GM11168 (cell line): ENCODE measurements around the gene CAMTA1.

Experiments used
- in situ Hi-C: fragments of 300-500 bp; cut with MboI; formaldehyde crosslinking; loops from one replicate; pipeline ENCODE4 v1.12.0; 2022; ENCODE audit warnings: low sequenced_read_pairs; ENCODE audit not compliant: unreplicated experiment

CAMTA1 gene

DNA sequence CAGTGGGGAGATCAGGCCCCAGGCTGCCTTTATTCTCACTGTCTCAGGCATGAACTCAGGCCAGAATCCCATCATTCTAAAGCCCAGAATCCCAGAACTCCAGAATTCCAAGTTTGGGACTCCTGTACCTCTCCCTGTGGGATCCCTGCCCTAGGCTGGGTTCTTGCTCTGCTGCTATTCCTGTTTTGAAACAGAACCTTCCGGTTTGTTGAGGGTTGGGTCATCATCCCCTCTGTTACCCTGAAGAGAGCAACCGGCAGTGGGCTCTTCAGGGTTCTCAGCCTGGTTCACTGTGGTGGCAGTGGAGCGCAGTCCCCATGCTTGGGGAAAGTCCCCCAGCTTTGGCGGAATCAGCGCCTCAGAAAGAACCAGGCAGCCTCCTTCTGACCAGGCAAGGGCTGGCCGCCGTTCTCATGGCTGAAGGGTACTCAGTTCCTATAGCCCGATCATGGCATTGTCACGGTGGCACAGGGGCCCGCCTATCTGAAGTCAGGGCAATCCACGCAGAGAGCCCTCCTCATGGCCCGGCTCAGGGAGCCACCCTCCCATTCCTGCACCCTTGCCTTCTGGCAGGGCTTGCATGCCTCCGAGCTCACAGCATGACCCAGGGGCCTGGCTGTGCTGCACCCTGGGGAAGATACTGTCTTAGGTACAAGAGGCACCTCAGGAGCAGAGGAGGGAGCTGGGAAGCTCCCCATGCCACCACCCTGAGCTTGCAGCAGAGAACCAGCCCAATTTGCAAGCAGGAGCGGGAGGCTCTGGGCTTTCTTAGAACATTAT lies 650.2 kb downstream of the CAMTA1 start:
- in situ Hi-C loops, result no loop called here

DNA sequence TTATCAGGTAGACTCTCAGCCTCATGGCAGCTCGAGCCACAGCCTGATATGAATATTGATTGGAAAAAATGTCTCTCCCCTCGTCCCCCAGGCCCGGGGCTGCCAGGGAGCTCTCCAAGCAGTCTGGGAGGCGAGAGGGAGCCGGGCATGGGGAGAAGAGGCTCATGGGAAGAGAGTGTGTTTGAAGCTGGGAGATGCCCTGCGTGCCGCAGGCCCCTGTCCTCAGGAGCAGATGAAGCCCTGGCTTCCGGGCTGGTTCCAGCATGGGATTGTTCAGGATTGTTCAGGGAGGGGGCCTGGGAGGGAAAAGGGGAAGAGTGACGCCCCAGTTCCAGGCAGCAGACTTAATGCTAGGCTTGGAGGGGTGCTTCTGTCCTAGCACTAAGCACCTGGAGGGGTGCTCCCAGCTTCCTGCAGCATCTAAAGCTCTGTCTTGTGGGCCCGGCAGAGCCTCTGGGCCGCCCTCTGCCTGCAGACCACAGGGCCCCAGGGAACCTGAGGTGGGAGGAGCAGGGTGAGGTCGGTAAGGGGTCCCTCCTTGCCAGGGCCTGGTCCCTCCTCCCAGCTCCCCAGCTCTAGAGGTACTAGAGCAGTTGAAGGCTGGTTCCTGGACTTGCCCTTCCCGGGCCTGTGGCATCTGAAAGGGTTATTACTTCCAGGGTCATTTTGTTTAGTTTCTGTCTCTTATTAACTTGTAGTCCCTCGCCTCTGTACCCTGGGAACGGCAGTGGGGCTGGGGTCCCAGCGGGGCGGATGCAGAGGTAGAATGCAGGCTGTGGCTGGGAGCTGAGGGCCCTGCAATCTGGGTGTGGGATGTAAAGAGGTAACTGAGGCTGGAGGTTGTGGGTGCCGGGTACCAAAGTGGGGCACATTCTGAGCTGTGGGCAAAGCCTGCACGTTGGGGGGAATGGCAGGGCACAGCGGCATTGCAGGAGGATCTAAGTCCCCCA lies 651.1 kb downstream of the CAMTA1 start:
- in situ Hi-C loops, result no loop called here

GRCh38 chr1:7437036-7437435 lies 651.8 kb downstream of the CAMTA1 start:
- in situ Hi-C loops, result no loop called here

DNA sequence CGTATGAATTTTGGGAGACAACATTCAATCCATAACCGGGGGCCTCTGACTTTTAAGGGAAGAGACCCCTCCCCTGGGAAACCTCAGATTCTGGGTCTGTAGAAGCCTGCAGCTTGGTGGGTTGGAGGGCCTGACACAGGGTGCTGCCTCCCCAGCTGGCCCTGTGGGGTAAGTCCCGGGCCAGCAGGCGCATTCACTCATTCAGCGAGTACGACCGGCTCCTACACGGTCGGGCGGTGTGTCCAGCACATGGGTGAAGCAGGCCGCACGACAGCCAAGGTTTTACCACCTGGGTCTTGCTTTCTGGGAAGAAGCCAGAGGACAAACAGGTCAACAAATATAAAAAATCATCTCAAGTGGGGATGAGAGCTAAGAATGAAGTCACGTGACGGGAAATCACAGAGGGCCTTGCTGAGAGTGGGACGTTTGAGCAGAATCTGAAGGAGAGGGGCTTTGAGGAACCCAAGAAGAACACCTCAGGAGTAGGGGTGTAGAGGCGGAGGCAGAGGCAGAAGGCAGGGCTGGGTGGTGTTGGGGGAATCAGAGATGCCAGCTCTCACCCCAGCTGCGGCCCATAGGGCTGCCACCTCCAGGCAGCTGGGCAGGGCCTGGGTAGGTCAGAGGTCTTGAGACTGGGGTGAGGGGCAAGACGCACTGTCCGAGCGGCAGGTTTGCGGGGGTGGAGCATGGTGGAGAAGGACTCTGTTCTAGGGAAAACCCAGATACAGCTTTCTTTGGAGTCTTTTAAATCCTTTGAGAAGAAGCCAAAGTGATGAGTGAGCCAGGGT lies 652.5 kb downstream of the CAMTA1 start:
- in situ Hi-C loops, result no loop called here

DNA sequence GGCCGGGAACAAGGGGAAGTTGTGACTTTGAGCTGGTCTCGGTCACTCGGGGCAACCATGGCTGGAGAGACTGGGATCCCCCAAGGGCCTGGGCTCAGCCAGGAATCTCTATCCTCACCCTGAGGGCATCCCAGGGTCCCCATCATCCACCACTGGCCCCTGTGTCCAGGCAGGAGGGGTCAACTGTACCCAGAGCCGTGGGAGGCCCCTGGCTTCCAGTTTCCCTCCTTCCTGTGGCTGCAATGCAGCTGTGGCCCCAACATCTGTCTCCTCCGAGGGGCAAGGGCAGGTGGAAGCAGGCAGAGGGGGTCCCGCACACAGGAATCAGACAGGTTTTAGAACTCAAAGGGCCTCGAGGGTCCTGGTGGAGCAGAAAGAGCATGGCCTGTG lies 653.1 kb downstream of the CAMTA1 start:
- in situ Hi-C loops, result no loop called here

DNA sequence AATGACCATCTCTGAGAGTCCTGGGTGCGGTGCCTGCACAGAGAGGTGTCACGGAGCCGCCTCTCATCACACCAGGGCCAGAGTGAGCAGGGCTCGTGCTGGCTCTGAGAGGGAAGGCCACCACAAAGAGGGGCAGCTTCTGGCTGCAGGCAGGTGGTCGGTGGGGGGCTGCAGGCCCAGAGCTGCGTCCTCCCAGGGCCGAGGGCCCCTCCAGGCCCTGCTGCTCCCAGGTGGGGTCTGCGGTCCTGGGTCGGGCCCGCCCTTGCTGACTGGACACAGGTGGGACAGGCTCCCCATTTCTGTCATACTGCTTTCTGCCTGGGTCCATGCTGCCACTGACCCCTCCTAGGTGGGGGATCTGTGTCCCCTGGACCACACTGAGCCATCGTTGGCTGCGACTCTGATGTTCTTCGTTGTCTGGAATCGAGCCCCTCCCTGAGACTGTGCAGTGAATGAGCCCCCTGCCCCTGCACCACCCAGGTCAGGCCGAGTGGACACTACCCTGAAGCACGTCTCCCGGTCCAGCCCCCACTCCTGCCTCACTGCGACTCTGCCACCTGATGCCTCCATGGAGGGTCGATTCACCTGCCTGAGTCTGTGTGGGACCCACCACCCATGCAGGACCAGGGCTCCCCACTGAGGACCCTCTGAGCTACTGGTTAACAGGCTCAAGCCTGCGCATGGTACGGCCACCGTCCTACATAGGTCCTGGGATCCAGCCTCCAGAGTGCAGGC lies 653.8 kb downstream of the CAMTA1 start:
- in situ Hi-C loops, result no loop called here

DNA sequence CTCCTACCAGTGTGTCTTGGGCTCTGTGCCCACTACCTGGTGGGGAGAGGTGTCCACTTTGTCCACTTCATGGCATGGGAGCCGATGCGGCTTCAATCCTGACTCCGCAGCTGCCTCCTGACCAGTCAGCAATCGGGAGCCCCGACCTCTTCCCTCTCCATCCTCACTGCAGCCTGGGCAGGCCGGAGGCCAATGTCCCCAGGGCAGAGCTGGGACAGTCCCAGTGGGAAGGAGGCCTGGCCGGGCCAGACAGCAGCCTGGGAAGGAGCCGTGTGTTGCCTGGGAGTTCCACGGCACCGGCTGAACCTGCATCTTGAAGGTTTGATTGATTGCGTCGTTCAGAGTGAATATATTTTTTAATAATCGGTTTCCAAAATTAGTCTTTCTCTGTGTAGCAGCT lies 654.9 kb downstream of the CAMTA1 start:
- in situ Hi-C loops, result no loop called here

DNA sequence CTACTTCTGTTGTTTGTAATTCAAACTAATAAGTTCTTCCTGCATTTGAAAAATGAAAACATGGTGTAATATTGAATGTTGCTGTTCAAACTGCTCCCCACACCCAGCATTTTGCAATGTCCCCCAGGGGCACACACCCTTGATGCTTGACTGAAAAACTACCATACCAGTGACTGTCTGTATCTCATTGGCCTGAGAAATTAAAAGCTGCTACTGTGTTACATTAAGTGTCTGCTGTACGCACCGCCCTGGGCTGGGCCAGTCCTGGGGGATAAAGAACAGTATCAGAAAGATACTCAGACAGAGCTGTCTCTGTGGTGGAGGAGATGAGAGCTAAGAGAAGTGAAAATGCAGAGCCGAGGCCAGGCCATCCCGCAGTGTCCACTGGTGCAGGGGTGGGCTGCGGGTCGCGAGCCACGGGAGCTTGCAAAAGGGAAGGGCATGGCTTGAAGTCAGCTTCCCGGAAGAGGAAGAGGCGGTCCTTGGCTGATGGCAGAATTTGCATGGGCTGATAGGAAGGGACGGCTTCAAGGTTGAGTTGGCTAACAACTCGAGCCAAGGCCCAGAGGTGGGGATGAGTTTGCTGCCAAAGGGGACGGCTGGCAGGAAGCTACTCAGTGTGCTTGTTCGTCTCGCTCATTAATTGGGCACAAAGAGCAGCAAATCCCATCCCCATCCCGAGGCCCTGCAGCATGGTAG lies 656.0 kb downstream of the CAMTA1 start:
- in situ Hi-C loops, result no loop called here

GRCh38 chr1:7442036-7442435 lies 656.8 kb downstream of the CAMTA1 start:
- in situ Hi-C loops, result no loop called here

GRCh38 chr1:7442918-7443317 lies 657.7 kb downstream of the CAMTA1 start:
- in situ Hi-C loops, result no loop called here

DNA sequence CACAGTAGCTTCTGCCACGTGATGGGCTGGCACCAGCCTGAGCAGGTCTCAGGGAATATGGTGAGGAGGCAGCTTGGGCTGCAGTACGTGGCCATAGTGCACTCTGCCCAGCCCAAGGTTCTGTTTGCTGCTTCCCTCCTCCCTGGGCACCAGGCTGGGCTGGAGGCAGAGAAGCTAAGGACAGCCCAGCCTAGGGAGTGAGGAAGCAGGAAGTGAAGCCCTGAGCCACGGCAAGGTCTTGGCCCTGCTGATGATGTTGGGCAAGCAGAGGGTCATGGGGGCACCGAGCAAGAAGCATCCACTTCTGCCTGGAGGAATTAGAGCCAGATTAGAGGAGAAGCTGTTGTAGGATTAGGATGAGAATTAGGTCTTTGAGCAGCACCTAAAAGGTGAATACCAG lies 659.1 kb downstream of the CAMTA1 start:
- in situ Hi-C loops, result no loop called here

DNA sequence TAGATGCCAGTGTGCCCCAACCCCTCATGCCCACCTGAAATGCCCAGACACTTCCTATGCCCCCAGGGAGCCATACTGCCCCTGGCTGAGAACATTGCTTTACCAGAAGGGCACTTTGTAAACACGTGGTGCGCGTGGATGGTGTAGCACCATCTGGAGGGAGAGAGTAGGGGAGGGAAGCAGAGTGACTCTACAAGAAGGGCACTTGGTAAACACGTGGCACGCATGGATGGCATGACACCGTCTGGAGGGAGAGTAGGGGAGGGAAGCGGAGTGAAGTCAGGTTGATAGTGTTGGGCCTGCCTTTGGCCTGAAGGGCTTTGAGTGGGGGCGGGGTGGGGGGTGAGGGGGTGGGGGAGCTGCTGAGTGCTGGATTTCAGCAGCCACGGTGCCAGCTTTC lies 661.8 kb downstream of the CAMTA1 start:
- in situ Hi-C loops, result no loop called here

DNA sequence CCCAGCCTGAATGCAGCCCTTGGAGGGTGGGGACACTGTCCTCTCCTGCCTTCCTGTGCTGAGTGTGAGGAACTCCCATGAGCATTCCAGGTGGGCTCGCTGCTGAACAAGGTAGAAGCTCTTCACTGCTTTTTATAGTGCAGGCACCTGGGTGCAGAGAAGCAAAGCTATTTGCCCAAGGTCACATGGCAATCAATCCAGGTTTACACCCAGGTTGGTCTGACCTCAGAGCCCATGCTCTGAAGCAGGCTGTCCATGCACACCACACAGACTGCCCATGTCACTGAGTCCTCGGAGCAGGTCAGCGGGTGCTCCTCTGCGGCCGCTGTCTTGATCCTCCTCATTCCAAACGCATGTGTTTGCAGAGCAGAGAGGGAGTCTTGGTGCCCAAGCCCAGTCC lies 662.5 kb downstream of the CAMTA1 start:
- in situ Hi-C loops, result no loop called here

DNA sequence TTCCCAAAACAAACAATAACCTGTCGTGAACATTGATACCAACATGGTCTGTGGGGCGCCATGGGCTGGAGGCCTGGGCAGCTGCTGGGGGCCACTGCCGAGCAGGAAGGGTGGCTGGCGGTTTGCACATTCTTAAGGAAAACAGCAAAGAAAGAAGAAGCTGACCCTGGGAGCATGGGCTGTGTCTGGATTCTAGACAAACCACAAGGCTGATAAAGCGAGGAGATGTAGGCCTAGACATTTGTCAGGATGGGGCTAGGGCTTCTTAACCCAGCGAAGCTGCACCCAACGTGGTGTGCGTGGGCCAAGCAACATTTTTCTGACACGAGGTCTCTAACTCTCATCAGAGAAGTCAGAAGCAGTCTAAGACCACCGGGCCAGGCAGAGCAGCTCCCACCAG lies 663.7 kb downstream of the CAMTA1 start:
- in situ Hi-C loops, result no loop called here

GRCh38 chr1:7449750-7450149 lies 664.5 kb downstream of the CAMTA1 start:
- in situ Hi-C loops, result no loop called here

DNA sequence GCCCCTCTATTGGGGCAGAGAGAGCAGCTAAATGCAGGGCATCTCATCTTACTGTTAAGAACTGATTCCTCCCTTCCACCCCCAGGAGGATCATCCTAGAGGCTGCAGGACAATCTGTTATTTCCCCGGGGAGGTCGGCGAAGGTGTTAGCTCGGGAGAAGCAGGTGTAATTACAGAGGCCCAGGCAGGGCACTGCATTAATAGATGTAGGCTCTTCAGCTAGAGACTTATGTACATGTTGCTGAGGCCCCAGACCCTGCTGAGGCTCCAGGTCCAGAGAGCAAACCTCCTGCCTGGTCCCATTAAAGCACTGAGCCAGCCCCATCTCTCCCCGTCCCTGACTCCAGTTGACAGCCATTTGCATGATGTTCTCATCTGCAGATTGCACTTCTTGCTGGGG lies 665.6 kb downstream of the CAMTA1 start:
- in situ Hi-C loops, result no loop called here

DNA sequence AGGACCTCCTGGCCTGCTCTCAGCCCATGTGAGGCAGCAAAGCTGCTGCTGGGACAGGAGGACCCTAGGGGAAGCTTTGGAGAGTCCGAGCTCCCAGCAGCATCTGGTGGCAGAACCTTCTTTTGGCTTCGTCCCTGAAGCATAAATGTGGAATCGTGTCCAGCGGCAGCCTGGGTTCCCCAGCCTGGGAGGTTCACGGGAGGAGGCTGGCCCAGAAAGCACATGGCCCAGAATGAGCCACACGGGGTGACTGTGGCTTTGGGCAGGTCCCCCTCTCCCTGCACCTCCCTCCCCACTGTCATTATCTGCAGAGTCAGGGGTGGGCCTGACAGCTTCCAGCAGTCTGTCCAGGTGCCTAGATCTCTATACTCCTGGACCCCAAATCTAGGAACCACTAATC lies 667.8 kb downstream of the CAMTA1 start:
- in situ Hi-C loops, result no loop called here

GRCh38 chr1:7454052-7454815 lies 669.0 kb downstream of the CAMTA1 start:
- in situ Hi-C loops, result no loop called here
